ENCODE measurements around the gene ZNF608.

ZNF608 gene

GRCh38 chr5:124745928-124746915 is at the start of gene ZNF608:
Gene ZNF608 (minus strand): TSS chr5:124746639. CDS start chr5:124744989, 1,650 bp downstream.
- no peak for DNase-seq

- DNase-seq: no peak
Observed at GRCh38 chr5:124795829-124796228, 49.4 kb upstream of the ZNF608 start.

- no peak for DNase-seq
Observed at GRCh38 chr5:124790895-124791732, 44.7 kb upstream of the ZNF608 start.

- DNase-seq: no peak
Observed at GRCh38 chr5:124790301-124790894, 44.0 kb upstream of the ZNF608 start.

- no peak for DNase-seq
Observed at GRCh38 chr5:124789104-124789605, 42.7 kb upstream of the ZNF608 start.

- no peak for DNase-seq
Observed at GRCh38 chr5:124783794-124784193, 37.4 kb upstream of the ZNF608 start.

- DNase-seq: no peak
Observed at GRCh38 chr5:124783285-124783684, 36.8 kb upstream of the ZNF608 start.

GRCh38 chr5:124782262-124782661 is 35.8 kb upstream of the ZNF608 start:
- no peak for DNase-seq

GRCh38 chr5:124780011-124780410 is 33.6 kb upstream of the ZNF608 start:
- DNase-seq: no peak

- DNase-seq: no peak
Observed at GRCh38 chr5:124773315-124774311, 27.2 kb upstream of the ZNF608 start.

- DNase-seq: no peak
Observed at GRCh38 chr5:124772457-124773200, 26.2 kb upstream of the ZNF608 start.

GRCh38 chr5:124771761-124772160 is 25.3 kb upstream of the ZNF608 start:
- no peak for DNase-seq

GRCh38 chr5:124764992-124765611 is 18.7 kb upstream of the ZNF608 start:
- DNase-seq: no peak

- no peak for DNase-seq
Observed at GRCh38 chr5:124764585-124764984, 18.1 kb upstream of the ZNF608 start.

GRCh38 chr5:124761010-124761409 is 14.6 kb upstream of the ZNF608 start:
- no peak for DNase-seq

- no peak for DNase-seq
Observed at GRCh38 chr5:124760608-124761007, 14.2 kb upstream of the ZNF608 start.

GRCh38 chr5:124755565-124755964 is 9.1 kb upstream of the ZNF608 start:
- DNase-seq: no peak

- DNase-seq: no peak
Observed at GRCh38 chr5:124755041-124755440, 8.6 kb upstream of the ZNF608 start.

- no peak for DNase-seq
Observed at GRCh38 chr5:124754206-124754927, 7.9 kb upstream of the ZNF608 start.

All from SIG-M5 (cell line).